Embryonic facial prominence (tissue), 1 donor: ENCODE measurements around the gene RNF167.

Experiments
- DNase-seq: peaks from one replicate; pipeline ENCODE4 v3.0.0-alpha.2; 2016; ENCODE audit errors: extremely low spot score

RNF167 gene

GRCh38 chr17:4938688-4939545, 1.2 kb upstream of the RNF167 start:
- DNase-seq = no peak

DNA sequence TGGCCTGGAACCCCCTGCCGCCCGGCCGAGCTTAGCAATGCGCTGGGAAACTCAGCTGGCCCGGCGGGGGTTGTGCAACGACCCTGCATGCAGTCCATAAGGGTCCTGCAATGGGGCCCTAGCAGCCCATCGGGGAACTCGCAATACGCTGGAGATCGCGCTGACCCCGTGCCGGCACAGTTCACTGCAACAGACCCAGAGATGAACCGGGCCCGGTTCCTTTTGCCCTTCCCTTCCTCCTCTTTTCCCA, 597 bp upstream of the RNF167 start:
- no peak for DNase-seq

GRCh38 chr17:4940555-4941318, 669 bp downstream of the RNF167 start:
- DNase-seq = no peak

GRCh38 chr17:4941319-4941610, 1.2 kb downstream of the RNF167 start:
- DNase-seq = no peak

DNA sequence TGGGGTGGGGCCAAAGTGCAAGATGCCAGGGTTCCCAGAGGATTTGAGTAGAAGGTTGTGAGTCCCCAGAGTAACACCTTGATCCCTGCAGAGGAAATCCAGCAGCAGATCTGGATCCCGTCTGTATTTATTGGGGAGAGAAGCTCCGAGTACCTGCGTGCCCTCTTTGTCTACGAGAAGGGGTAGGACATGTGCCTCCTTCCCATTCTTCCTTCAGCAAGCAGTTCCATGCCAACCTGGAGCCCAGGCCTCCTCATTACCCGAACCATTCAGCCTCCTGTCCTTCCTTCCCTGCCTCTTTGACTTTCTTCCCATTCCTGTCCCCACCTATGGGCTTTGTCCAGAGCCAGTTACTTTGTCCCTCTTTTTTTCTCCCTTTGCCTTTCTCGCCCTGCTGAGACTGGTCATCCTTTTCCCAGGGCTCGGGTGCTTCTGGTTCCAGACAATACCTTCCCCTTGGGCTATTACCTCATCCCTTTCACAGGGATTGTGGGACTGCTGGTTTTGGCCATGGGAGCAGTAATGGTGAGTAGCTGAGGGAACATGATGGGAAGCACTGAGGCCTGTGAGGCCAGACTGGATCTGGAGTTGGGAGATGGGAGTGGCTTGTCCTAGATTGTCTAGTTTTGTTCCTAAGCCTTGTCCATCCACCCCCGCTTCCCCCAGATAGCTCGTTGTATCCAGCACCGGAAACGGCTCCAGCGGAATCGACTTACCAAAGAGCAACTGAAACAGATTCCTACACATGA, 2.9 kb downstream of the RNF167 start:
- DNase-seq = no peak

DNA sequence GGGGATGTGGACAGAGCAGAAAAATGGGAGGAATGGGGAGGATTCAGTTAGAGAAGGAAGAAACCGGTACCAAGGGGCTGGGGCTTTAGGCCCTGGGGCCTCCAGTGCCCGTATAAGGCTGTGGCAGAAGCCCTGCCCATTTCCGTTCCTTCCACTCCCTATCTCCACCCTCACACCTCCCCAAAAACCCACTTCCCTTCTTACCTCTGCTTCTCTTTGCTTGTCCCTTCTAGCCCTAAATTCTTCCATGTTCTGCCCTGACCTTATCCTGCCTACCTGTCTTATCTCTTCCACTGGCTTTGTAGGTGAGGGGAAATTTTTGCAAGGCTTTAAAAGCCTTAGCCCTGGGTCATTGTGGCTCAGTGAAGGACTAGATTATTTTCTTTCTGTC, 4.1 kb downstream of the RNF167 start:
- DNase-seq = no peak

- DNase-seq = no peak
These were observed 4.6 kb downstream of the RNF167 start for GRCh38 chr17:4944554-4945175.

- DNase-seq = no peak
These were observed 5.3 kb downstream of the RNF167 start for GRCh38 chr17:4945176-4945943.

DNA sequence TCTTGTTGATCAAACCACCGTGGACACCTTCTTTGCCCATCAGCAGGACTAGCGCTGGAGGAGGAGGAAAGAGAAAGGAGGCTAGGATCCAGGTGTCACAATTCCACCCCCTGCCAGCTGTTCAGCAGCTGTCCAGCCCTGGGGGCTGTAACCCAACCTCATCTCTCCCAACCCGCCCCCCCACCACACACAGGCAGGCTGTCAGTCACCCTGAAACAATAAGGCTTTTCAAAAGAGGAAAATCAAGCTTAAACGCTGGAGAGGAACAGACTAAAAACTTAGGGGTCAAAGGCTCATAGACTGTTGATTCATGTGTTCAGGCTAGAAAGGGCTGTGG, 5.8 kb downstream of the RNF167 start:
- DNase-seq = no peak

- DNase-seq = no peak
These were observed 6.4 kb downstream of the RNF167 start for GRCh38 chr17:4946312-4946976.

DNA sequence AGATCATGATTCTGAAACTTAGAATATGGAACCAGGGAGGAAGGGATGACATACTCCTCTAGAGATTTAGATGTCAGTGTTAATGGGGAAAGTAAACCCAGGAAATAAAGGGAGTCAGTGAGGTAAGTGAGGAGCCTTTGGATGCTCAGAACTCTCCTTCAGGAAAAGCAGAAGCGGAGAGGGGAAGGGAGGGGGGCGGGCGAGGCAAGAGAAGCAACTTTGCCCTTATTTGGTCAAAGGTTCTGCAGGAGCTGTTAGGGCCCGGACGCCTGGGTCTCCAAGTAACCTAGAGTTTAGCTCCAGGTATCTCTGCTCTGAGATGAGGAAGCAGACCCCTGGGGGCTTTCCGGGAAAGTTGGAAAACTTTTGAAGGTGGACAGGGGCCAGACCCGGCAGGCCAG, 6.9 kb downstream of the RNF167 start:
- DNase-seq = no peak

DNA sequence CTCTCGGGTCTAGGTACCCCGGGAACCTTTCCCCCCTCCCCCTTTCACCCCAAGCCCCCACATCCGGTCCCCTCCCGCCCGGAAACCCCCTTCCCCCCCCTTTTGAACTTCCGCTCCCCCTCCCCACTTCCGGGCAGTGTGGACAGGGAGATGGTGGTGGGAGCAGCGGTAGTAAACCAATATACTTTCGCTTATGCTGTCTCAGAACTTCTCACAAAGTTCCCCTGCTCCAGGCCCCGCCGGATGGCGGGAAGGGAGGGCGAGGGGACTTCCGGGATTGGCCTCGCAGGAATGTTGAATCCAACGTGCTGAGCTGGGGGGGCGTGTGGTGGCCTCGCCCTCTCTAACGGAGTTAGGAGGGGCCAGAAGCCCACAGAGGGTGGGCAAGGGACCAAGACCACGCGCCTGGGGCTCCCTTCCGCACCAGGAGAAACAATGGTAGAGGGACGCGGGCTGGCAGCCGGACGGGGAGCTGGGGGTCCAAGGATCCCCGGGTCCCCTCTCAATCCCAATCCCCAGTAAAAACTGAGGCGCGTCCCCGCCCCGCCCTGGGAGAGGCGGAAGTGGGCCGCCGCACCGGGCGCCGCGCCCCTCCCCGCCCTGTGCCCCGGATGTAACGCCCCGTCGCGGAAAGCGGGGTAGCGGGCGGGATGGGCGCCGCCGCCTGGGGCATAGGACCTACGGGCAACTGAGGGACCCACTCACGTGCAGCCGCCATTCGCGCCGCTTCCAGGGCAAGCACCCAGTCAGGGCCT, 7.5 kb downstream of the RNF167 start:
- DNase-seq = no peak

GRCh38 chr17:4948166-4948930, 8.3 kb downstream of the RNF167 start, which contains the start of gene PFN1:
Gene PFN1 (minus strand): TSS chr17:4948530. CDS start chr17:4948394, 136 bp downstream.
- DNase-seq = peak; percentile 88

DNA sequence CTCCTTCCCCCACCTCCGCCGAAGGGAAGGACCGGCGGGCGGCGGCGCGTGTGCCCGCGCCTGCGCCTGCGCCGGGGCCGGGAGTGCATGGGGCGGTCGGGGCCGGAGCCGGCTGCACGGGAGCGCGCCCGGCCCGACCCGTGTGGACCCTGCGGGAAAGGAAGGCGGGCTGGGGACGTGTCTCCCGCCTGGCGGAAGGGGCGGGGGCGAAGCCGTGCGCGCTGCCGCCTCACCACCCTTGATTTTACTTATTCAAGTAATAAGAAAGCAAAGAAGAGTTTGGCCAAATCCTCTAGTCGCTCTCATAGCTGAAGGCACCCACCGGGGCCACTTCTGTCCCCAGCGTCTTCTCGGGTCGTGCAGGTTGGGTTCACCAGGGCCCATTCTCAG, 8.9 kb downstream of the RNF167 start:
- peak; percentile 80 for DNase-seq

DNA sequence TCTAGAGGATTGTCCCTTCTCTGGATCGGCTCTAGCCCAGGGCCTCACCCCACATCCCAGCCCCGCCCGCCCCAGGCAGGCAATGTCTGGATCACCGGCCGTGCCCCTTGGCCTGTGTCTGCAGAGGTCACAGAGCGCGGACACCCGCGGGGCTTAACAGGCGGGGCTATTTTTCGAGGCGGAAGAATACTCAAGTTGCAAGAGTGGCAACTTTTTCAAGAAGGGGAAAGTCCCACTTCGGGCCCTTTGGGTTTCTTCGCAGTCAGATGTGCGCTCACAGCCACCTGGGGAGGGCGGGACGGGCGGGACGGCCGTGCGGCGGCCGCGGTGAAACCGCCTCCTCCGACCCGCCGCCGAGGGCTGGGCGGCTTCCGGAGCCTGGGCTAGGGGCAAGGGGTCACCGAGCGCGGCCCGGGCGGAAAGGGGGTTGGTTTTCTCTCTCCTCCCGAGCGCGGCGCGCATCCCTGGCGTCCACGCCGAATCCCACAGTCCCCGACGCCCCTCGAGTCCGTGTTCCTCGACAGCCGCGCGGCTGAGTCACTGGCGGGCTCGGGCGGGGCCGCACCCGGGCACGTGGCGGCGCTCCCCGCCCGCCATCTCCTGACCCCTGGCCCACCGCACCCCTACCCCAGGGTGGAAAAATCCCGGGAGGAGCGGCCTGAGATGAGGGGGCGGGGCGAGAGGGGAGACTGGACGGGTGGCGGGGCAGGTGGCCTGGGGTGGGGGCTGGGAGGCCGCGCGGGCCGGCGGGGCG, 9.4 kb downstream of the RNF167 start:
- no peak for DNase-seq

DNA sequence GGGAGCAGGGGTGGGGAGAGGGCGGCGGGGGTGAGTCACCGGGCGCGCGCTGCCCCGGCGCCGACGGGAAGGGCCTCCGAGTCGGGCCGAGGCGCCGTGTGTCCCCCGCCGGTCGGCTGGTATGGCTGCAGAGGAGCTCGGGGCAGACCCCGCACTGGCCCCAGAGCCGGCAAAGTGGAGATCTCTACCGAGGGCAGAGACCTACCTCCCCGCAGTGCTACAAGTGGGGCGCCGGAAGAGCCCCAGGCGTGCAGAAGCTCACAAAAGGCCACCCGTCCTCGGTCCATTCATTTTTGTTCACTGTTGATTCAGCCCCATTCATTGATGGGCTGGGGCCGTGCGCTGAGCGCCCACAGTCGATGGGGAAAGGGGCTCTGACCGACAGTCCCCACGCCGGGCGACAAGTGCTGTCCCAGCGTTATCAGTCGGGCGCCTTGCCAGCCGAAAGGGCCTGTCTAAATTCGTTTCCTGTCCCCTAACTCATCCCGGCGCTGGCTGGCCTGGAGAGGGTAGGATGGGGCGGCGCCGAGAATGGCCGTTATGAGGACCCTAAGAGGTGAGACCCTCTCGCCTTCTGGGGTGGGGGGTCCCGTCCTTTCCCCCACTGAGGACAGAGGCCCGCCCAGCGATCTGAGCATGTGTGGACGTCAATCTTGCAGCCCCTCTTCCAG, 10.1 kb downstream of the RNF167 start:
- no peak for DNase-seq

GRCh38 chr17:4950746-4951204, 10.7 kb downstream of the RNF167 start, which contains the start of gene ENO3:
Gene ENO3 (plus strand): TSS chr17:4951119. CDS start chr17:4951830, 711 bp downstream.
- no peak for DNase-seq

DNA sequence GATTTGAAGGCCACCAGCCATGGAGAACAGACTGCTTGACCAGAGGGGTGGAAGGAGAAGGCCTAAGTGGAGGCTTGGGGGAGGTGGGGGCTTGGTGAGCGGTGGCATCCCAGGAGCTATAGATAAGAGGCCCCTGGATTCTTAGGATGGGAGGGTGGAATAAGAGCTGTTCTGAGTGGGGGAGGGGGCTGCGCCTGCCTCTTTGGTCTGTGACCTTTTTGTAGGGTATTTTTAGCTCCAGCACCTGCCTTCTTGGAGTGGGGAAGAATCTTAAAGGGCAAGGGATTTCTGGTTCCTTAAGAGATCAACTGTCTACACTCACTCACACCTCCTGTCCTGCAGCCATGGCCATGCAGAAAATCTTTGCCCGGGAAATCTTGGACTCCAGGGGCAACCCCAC, 11.4 kb downstream of the RNF167 start:
- DNase-seq = no peak
